Kidney (tissue), 14 donors: Measurements from ENCODE around the gene RSRC1. TPM values are rescaled to one million over a fixed set of nuclear protein-coding genes. Genes with fewer than 3 reads are reported as not detected.

Experiments
- DNase-seq, 5 donors: peaks; one replicate each; pipeline ENCODE4 v3.0.0-alpha.2; 2013 to 2020
- FAIRE-seq: peaks from 2 replicates; lab custom pipeline; 2012; peaks lifted over from hg19 to GRCh38; lab: Jason Lieb, UNC
- H3K27ac ChIP-seq, 2 donors: one replicate each; pipeline ENCODE4 v1.7.0; 2013; ENCODE audit warnings: low read depth in 2 of 2, low read length in 2 of 2, inconsistent platforms in 1 of 2
- H3K27me3 ChIP-seq: one replicate; pipeline ENCODE4 v1.7.1; 2013; ENCODE audit warnings: low read length, inconsistent platforms; ENCODE audit not compliant: control insufficient read depth, insufficient read depth
- H3K36me3 ChIP-seq, 3 donors: one replicate each; pipeline versions ENCODE4 v1.7.0 to v1.7.1; 2013; ENCODE audit warnings: low read length in 3 of 3, control low read depth in 1 of 3, inconsistent platforms in 1 of 3; ENCODE audit not compliant: insufficient read depth in 3 of 3, control insufficient read depth in 2 of 3
- H3K4me1 ChIP-seq, 3 donors: one replicate each; pipeline versions ENCODE4 v1.7.0 to v1.7.1; 2013; ENCODE audit warnings: low read length in 3 of 3, inconsistent platforms in 1 of 3, low read depth in 1 of 3; ENCODE audit not compliant: control insufficient read depth in 2 of 3, insufficient read depth in 2 of 3
- H3K4me3 ChIP-seq, 3 donors: one replicate each; pipeline versions ENCODE4 v1.7.0 to v1.8.1; 2013; ENCODE audit warnings: low read length in 3 of 3, control low read depth in 1 of 3, inconsistent platforms in 1 of 3
- H3K9ac ChIP-seq, 3 donors: one replicate each; pipeline versions ENCODE4 v1.7.0 to v1.7.1; 2013; ENCODE audit warnings: low read length in 3 of 3, control low read depth in 1 of 3, inconsistent platforms in 1 of 3
- H3K9me3 ChIP-seq, 3 donors: one replicate each; pipeline versions ENCODE4 v1.7.0 to v1.7.1; 2013; ENCODE audit warnings: low read length in 3 of 3, control low read depth in 1 of 3, inconsistent platforms in 1 of 3; ENCODE audit not compliant: control insufficient read depth in 2 of 3, insufficient read depth in 1 of 3
- CTCF ChIP-seq: IDR thresholded peaks from 3 replicates; pipeline ENCODE4 v1.5.1; 2012; ENCODE audit warnings: mild to moderate bottlenecking, moderate library complexity, borderline replicate concordance; ENCODE audit not compliant: insufficient read depth; ENCODE audit errors: extremely low read depth
- intact Hi-C: fragments of 100-400 bp; cut with DNase I; formaldehyde crosslinking; loops from one replicate; pipeline ENCODE4 v1.11.1; 2022
- polyA plus RNA-seq: library from polyadenylated mRNA; stranded (reverse); fragments of 350-450 nt; fragmentation: Illumina TruSeq; extraction: RNeasy Lipid Tissue Mini Kit (QIAGEN cat#74804); gene quantifications from one replicate; pipeline ENCODE4 v1.2.3, GENCODE V29; 2014; ENCODE audit warnings: low read depth, low replicate concordance; ENCODE audit not compliant: insufficient read depth
- total RNA-seq: library from RNA; stranded (reverse); fragmentation: NEBNext Ultra II Directional; extraction: Animal tissue kit (Norgen Biotek cat#: 25700); gene quantifications from one replicate; pipeline ENCODE4 v1.2.1, GENCODE V29; 2021
- donor health status: control.
- donor health status: control.
- donor health status: control.
- donor health status: control.
- donor health status: control.
- donor health status: DM: yes; HTN: yes; CAD: no.
- donor health status: Normal renal cell carcinoma (clear cell type).

RSRC1 gene
- total and polyA plus RNA-seq, 2 donors from 2014 or later, result 14.3 to 33.8 TPM

GRCh38 chr3:158355623-158356588 is 246.0 kb downstream of the RSRC1 start:
- Histone ChIP-seq H3K9me3 (no peaks in the 10 kb centered on the region), H3K27ac (no peak overlapping the region), H3K9ac (no peak overlapping the region), H3K4me1 (peaks cover 0 to 4% (median 0%) of the 10 kb centered on the region in 3 donors), H3K27me3 (no peaks in the 10 kb centered on the region), H3K36me3 (no peaks in the 10 kb centered on the region), H3K4me3 (no peak overlapping the region)
- intact Hi-C loops, result no loop called here
- TF ChIP-seq CTCF, result no peak
- DNase-seq (no peak), FAIRE-seq (peak; percentile 72)

- no peak for FAIRE-seq
- Histone ChIP-seq H3K27ac (no peak overlapping the region), H3K9ac (no peak overlapping the region), H3K4me3 (no peak overlapping the region), H3K9me3 (no peaks in the 10 kb centered on the region), H3K4me1 (peaks cover 0 to 4% (median 0%) of the 10 kb centered on the region in 3 donors), H3K36me3 (no peaks in the 10 kb centered on the region), H3K27me3 (no peaks in the 10 kb centered on the region)
- intact Hi-C loops, result no loop called here
- DNase-seq, result no peak
- no peak for TF ChIP-seq CTCF
Measured at GRCh38 chr3:158359339-158359738, 249.4 kb downstream of the RSRC1 start.

- H3K36me3 ChIP-seq, result no peaks in the 10 kb centered on the region
- no peak overlapping the region for H3K9ac ChIP-seq
- H3K4me1 ChIP-seq, result no peaks in the 10 kb centered on the region
- no peak for TF ChIP-seq CTCF
- no peak overlapping the region for H3K4me3 ChIP-seq
- intact Hi-C loops, result no loop called here
- H3K27ac ChIP-seq, result no peak overlapping the region
- DNase-seq (peak in 1 of 5 donors; percentile 54), FAIRE-seq (no peak)
- H3K9me3 ChIP-seq, result no peaks in the 10 kb centered on the region
- no peaks in the 10 kb centered on the region for H3K27me3 ChIP-seq
Measured at GRCh38 chr3:158360756-158361448, 251.0 kb downstream of the RSRC1 start.
